Spinal cord (tissue), 10 donors: ENCODE results near the gene CHRNB1. TPM values are rescaled to one million over a fixed set of nuclear protein-coding genes. Genes with fewer than 3 reads are reported as not detected.

Experiments
- DNase-seq, 6 donors: peaks; one replicate each; pipeline versions ENCODE4 v3.0.0 to v3.0.0-alpha.2; 2013 to 2015; ENCODE audit warnings: low spot score in 6 of 6, low read depth in 4 of 6
- H3K27ac ChIP-seq: one replicate; pipeline ENCODE4 v1.5.1; 2013; ENCODE audit warnings: low read depth, low read length, control low read depth
- H3K27me3 ChIP-seq: one replicate; pipeline ENCODE4 v1.6.1; 2013; ENCODE audit warnings: low read length; ENCODE audit not compliant: control insufficient read depth, insufficient read depth
- H3K36me3 ChIP-seq: one replicate; pipeline ENCODE4 v1.6.1; 2013; ENCODE audit warnings: low read length; ENCODE audit not compliant: control insufficient read depth, insufficient read depth
- H3K4me1 ChIP-seq: one replicate; pipeline ENCODE4 v1.6.1; 2013; ENCODE audit warnings: low read length; ENCODE audit not compliant: control insufficient read depth, insufficient read depth
- H3K4me3 ChIP-seq: one replicate; pipeline ENCODE4 v1.5.1; 2013; ENCODE audit warnings: low read depth, low read length, control low read depth
- H3K9me3 ChIP-seq: one replicate; pipeline ENCODE4 v1.6.1; 2013; ENCODE audit warnings: low read length; ENCODE audit not compliant: control insufficient read depth, insufficient read depth
- WGBS: methylation state at CpG from one replicate; pipeline ENCODE4 v1.1.5; 2013; ENCODE audit warnings: missing lambda C conversion rate; ENCODE audit not compliant: insufficient coverage; 5-methylcytosine and 5-hydroxymethylcytosine counted together
- polyA plus RNA-seq, 2 donors: library from polyadenylated mRNA; unstranded; fragments of 120-200 nt; gene quantifications; one replicate each; pipeline ENCODE4 v1.2.1, GENCODE V29; 2013; ENCODE audit not compliant: insufficient read length in 2 of 2
- total RNA-seq, 2 donors: library from RNA; depleted of rRNA in 1 of 2; stranded (reverse); fragments of 120-200 nt in 1 of 2; fragments of >200 nt in 1 of 2; gene quantifications; one replicate each; pipeline versions ENCODE4 v1.2.3 to v1.2.4, GENCODE V29; 2013 to 2014
- donor health status: healthy.

The CHRNB1 gene
- total and polyA plus RNA-seq, 4 donors = 19.1 to 25.9 (median 20.9) TPM

- Histone ChIP-seq H3K4me1 (no peaks in the 10 kb centered on the region), H3K27me3 (no peaks in the 10 kb centered on the region), H3K27ac (no peak overlapping the region), H3K9me3 (no peaks in the 10 kb centered on the region), H3K4me3 (no peak overlapping the region), H3K36me3 (peaks cover 87% of the 10 kb centered on the region)
- DNase-seq = no peak
- WGBS = 96% methylated on average over 7 of the region's 8 CpGs
These were observed 58.7 kb downstream of the CHRNB1 start for GRCh38 chr17:7503521-7503920.

Other genes with a start within 250 kb of the CHRNB1 start
Only the 30 nearest of the 40 such genes appear.
- gene CLDN7, start 182.6 kb upstream of the CHRNB1 start, total RNA-seq = 1 to 10 TPM in 1 of 2 donors, under 1 TPM in 1; 0.79 to 2.3 TPM
- 1 to 10 TPM; 1.3 TPM for gene CLDN7, start 182.6 kb upstream of the CHRNB1 start, polyA plus RNA-seq
- 1 to 10 TPM in 1 of 2 donors, under 1 TPM in 1; 0.59 to 1.9 TPM for gene SLC2A4, start 163.3 kb upstream of the CHRNB1 start, total RNA-seq
- under 1 TPM; 0.48 to 0.78 TPM for gene SLC2A4, start 163.3 kb upstream of the CHRNB1 start, polyA plus RNA-seq
- gene YBX2, start 150.4 kb upstream of the CHRNB1 start, total RNA-seq = 1 to 10 TPM in 1 of 2 donors, under 1 TPM in 1; 0.50 to 1.0 TPM
- gene YBX2, start 150.4 kb upstream of the CHRNB1 start, polyA plus RNA-seq = 1 to 10 TPM; 4.2 to 6.9 TPM
- 100 to 1,000 TPM; 146 to 202 TPM for gene EIF5A, start 137.4 kb upstream of the CHRNB1 start, total RNA-seq
- gene EIF5A, start 137.4 kb upstream of the CHRNB1 start, polyA plus RNA-seq = 100 to 1,000 TPM; 366 to 375 TPM
- gene GPS2, start 129.7 kb upstream of the CHRNB1 start, total RNA-seq = 10 to 100 TPM; 19.2 to 65.5 TPM
- gene GPS2, start 129.7 kb upstream of the CHRNB1 start, polyA plus RNA-seq = 10 to 100 TPM; 98.3 to 99.4 TPM
- 10 to 100 TPM; 28.6 TPM for gene NEURL4, start 115.7 kb upstream of the CHRNB1 start, total RNA-seq
- gene NEURL4, start 115.7 kb upstream of the CHRNB1 start, polyA plus RNA-seq = 10 to 100 TPM; 43.9 to 56.4 TPM
- gene ACAP1, start 108.5 kb upstream of the CHRNB1 start, total RNA-seq = 10 to 100 TPM in 1 of 2 donors, 1 to 10 TPM in 1; 4.6 to 13.7 TPM
- 10 to 100 TPM; 13.8 to 18.1 TPM for gene ACAP1, start 108.5 kb upstream of the CHRNB1 start, polyA plus RNA-seq
- 10 to 100 TPM in 1 of 2 donors, 1 to 10 TPM in 1; 5.6 to 10.4 TPM for gene KCTD11, start 92.9 kb upstream of the CHRNB1 start, total RNA-seq
- gene KCTD11, start 92.9 kb upstream of the CHRNB1 start, polyA plus RNA-seq = 10 to 100 TPM; 12.6 to 13.5 TPM
- gene TMEM95, start 89.9 kb upstream of the CHRNB1 start, total RNA-seq = not detected
- gene TMEM95, start 89.9 kb upstream of the CHRNB1 start, polyA plus RNA-seq = not detected
- 1 to 10 TPM in 1 of 2 donors, under 1 TPM in 1; 0.79 to 1.5 TPM for gene TNK1, start 64.0 kb upstream of the CHRNB1 start, total RNA-seq
- 1 to 10 TPM; 3.4 to 4.6 TPM for gene TNK1, start 64.0 kb upstream of the CHRNB1 start, polyA plus RNA-seq
- gene PLSCR3, start 50.5 kb upstream of the CHRNB1 start, total RNA-seq = 10 to 100 TPM in 1 of 2 donors, 1 to 10 TPM in 1; 8.0 to 21.7 TPM
- 10 to 100 TPM; 29.3 to 38.8 TPM for gene PLSCR3, start 50.5 kb upstream of the CHRNB1 start, polyA plus RNA-seq
- 100 to 1,000 TPM in 1 of 2 donors, 10 to 100 TPM in 1; 70.9 to 130 TPM for gene TMEM256, start 41.0 kb upstream of the CHRNB1 start, total RNA-seq
- gene TMEM256, start 41.0 kb upstream of the CHRNB1 start, polyA plus RNA-seq = 10 to 100 TPM; 48.6 to 54.7 TPM
- gene NLGN2, start 37.2 kb upstream of the CHRNB1 start, total RNA-seq = 10 to 100 TPM; 21.5 to 25.3 TPM
- 100 to 1,000 TPM; 196 to 210 TPM for gene NLGN2, start 37.2 kb upstream of the CHRNB1 start, polyA plus RNA-seq
- not detected for gene SPEM1, start 24.7 kb upstream of the CHRNB1 start, total RNA-seq
- gene SPEM1, start 24.7 kb upstream of the CHRNB1 start, polyA plus RNA-seq = under 1 TPM in 1 of 2 donors, not detected in 1; 0.29 TPM
- not detected for gene SPEM2, start 19.4 kb upstream of the CHRNB1 start, total RNA-seq
- gene SPEM2, start 19.4 kb upstream of the CHRNB1 start, polyA plus RNA-seq = under 1 TPM; 0.23 to 0.67 TPM
- gene SPEM3, start 16.2 kb upstream of the CHRNB1 start, total RNA-seq = not detected
- under 1 TPM in 1 of 2 donors, not detected in 1; 0.05 TPM for gene SPEM3, start 16.2 kb upstream of the CHRNB1 start, polyA plus RNA-seq
- 1 to 10 TPM in 1 of 2 donors, under 1 TPM in 1; 0.69 to 1.3 TPM for gene TMEM102, start 9.6 kb upstream of the CHRNB1 start, total RNA-seq
- gene TMEM102, start 9.6 kb upstream of the CHRNB1 start, polyA plus RNA-seq = 1 to 10 TPM; 2.1 to 2.4 TPM
- 10 to 100 TPM; 11.2 to 25.7 TPM for gene FGF11, start 5.5 kb upstream of the CHRNB1 start, total RNA-seq
- 10 to 100 TPM; 32.8 to 42.2 TPM for gene FGF11, start 5.5 kb upstream of the CHRNB1 start, polyA plus RNA-seq
- gene ZBTB4, start 34.6 kb downstream of the CHRNB1 start, total RNA-seq = 10 to 100 TPM; 19.8 to 32.6 TPM
- gene ZBTB4, start 34.6 kb downstream of the CHRNB1 start, polyA plus RNA-seq = 10 to 100 TPM; 59.6 to 60.6 TPM
- not detected for gene SLC35G6, start 36.4 kb downstream of the CHRNB1 start, total RNA-seq
- 1 to 10 TPM in 1 of 2 donors, under 1 TPM in 1; 0.40 to 1.4 TPM for gene SLC35G6, start 36.4 kb downstream of the CHRNB1 start, polyA plus RNA-seq
- gene POLR2A, start 39.3 kb downstream of the CHRNB1 start, total RNA-seq = 10 to 100 TPM; 50.3 to 61.9 TPM
- gene POLR2A, start 39.3 kb downstream of the CHRNB1 start, polyA plus RNA-seq = 10 to 100 TPM; 90.9 to 92.7 TPM
- gene TNFSF12, start 104.0 kb downstream of the CHRNB1 start, total RNA-seq = 10 to 100 TPM in 1 of 2 donors, 1 to 10 TPM in 1; 5.6 to 15.5 TPM
- gene TNFSF12, start 104.0 kb downstream of the CHRNB1 start, polyA plus RNA-seq = 10 to 100 TPM; 23.5 to 31.4 TPM
- gene TNFSF13, start 113.7 kb downstream of the CHRNB1 start, total RNA-seq = 1 to 10 TPM; 1.8 to 4.9 TPM
- 1 to 10 TPM; 4.2 to 4.5 TPM for gene TNFSF13, start 113.7 kb downstream of the CHRNB1 start, polyA plus RNA-seq
- gene SENP3, start 116.9 kb downstream of the CHRNB1 start, total RNA-seq = 10 to 100 TPM; 50.1 to 71.5 TPM
- gene SENP3, start 116.9 kb downstream of the CHRNB1 start, polyA plus RNA-seq = 10 to 100 TPM; 64.2 TPM
- gene CD68, start 134.6 kb downstream of the CHRNB1 start, total RNA-seq = 10 to 100 TPM; 13.3 to 44.6 TPM
- gene CD68, start 134.6 kb downstream of the CHRNB1 start, polyA plus RNA-seq = 10 to 100 TPM; 48.9 to 52.1 TPM
- 10 to 100 TPM; 41.2 to 77.3 TPM for gene MPDU1, start 138.8 kb downstream of the CHRNB1 start, total RNA-seq
- gene MPDU1, start 138.8 kb downstream of the CHRNB1 start, polyA plus RNA-seq = 10 to 100 TPM; 92.6 to 96.7 TPM
- gene SOX15, start 145.0 kb downstream of the CHRNB1 start, total RNA-seq = 1 to 10 TPM; 1.2 to 6.8 TPM
- 10 to 100 TPM; 15.2 to 17.2 TPM for gene SOX15, start 145.0 kb downstream of the CHRNB1 start, polyA plus RNA-seq
- 10 to 100 TPM; 35.4 to 59.3 TPM for gene FXR2, start 169.8 kb downstream of the CHRNB1 start, total RNA-seq
- 10 to 100 TPM; 54.1 to 66.8 TPM for gene FXR2, start 169.8 kb downstream of the CHRNB1 start, polyA plus RNA-seq
- gene SAT2, start 182.8 kb downstream of the CHRNB1 start, total RNA-seq = 100 to 1,000 TPM in 1 of 2 donors, 10 to 100 TPM in 1; 33.5 to 124 TPM
- gene SAT2, start 182.8 kb downstream of the CHRNB1 start, polyA plus RNA-seq = 100 to 1,000 TPM in 1 of 2 donors, 10 to 100 TPM in 1; 97.8 to 108 TPM
- 1 to 10 TPM in 1 of 2 donors, under 1 TPM in 1; 0.20 to 1.5 TPM for gene SHBG, start 185.1 kb downstream of the CHRNB1 start, total RNA-seq
- gene SHBG, start 185.1 kb downstream of the CHRNB1 start, polyA plus RNA-seq = 1 to 10 TPM; 1.0 to 2.7 TPM